ENCODE data around the gene HELQ. TPM values are rescaled to one million over a fixed set of nuclear protein-coding genes. Genes with fewer than 3 reads are reported as not detected.

Gene HELQ
- total and polyA plus RNA-seq, 10 of the 15 experiments (the other 5 are each of a cell fraction or from before 2014, with no cell fraction given): 4.5 to 13.3 (median 10.6) TPM

DNA sequence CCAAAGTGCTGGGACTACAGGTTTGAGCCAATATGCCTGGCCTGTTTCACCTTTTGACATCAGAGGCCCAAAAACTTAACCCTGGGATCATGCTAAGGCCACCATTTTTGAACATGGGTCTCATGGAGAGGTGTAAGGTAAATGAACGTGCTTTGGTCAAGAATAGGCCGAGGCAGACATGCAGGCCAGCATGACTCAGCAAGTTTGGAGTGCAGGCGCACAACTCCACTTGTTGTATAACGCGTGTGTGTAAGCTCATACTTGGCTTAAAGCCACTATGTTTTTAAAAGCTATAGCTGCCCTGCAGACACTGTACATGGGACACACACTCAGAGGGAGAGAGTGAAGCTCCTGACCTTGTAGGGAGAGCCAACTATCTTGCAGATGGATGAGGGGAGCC is 77.2 kb downstream of the HELQ start:
- ChIA-PET POLR2A (no interaction called here), RAD21 (ENCODE audit: unreplicated experiment) (no interaction called here), SMC1A (ENCODE audit: uncharacterized antibody, unreplicated experiment) (interaction anchor here (1.4 kb wide), 1 partner anchor 10 kb away, joined by 5 read pairs; no protein-coding TSS in a partner anchor), CTCF (interaction anchor here (0.7 kb wide), 1 partner anchor 949 kb away, joined by 3 read pairs; no protein-coding TSS in a partner anchor)
- H3K79me2 ChIP-seq (ENCODE audit: control insufficient read depth, insufficient read depth, low read length): no peaks in the 10 kb centered on the region
- no peaks in the 10 kb centered on the region for H3K36me3 ChIP-seq (ENCODE audit: control insufficient read depth in 2 of 2, insufficient read depth in 2 of 2, low read length in 1 of 2)
- peaks cover 9% of the 10 kb centered on the region; the same call in 2 of the 3 replicates for H3K9me3 ChIP-seq (replicated peaks; ENCODE audit: control insufficient read depth, insufficient read depth, low read length)
- H4K20me1 ChIP-seq (ENCODE audit: control insufficient read depth, insufficient read depth): no peaks in the 10 kb centered on the region
- no peaks in the 10 kb centered on the region for H3K4me1 ChIP-seq (ENCODE audit: control insufficient read depth, insufficient read depth, low read length)
- in situ Hi-C loops (cut with MboI) (no loop called here), intact Hi-C loops (cut with micrococcal nuclease; ENCODE audit: unreplicated experiment) (no loop called here)
- TF ChIP-seq, protein P1, sequence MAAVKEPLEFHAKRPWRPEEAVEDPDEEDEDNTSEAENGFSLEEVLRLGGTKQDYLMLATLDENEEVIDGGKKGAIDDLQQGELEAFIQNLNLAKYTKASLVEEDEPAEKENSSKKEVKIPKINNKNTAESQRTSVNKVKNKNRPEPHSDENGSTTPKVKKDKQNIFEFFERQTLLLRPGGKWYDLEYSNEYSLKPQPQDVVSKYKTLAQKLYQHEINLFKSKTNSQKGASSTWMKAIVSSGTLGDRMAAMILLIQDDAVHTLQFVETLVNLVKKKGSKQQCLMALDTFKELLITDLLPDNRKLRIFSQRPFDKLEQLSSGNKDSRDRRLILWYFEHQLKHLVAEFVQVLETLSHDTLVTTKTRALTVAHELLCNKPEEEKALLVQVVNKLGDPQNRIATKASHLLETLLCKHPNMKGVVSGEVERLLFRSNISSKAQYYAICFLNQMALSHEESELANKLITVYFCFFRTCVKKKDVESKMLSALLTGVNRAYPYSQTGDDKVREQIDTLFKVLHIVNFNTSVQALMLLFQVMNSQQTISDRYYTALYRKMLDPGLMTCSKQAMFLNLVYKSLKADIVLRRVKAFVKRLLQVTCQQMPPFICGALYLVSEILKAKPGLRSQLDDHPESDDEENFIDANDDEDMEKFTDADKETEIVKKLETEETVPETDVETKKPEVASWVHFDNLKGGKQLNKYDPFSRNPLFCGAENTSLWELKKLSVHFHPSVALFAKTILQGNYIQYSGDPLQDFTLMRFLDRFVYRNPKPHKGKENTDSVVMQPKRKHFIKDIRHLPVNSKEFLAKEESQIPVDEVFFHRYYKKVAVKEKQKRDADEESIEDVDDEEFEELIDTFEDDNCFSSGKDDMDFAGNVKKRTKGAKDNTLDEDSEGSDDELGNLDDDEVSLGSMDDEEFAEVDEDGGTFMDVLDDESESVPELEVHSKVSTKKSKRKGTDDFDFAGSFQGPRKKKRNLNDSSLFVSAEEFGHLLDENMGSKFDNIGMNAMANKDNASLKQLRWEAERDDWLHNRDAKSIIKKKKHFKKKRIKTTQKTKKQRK (IDR thresholded peaks at IDR 0.05; ENCODE audit: low read depth, low read length): peak; percentile 82
- TF ChIP-seq CBX5 (IDR thresholded peaks at IDR 0.05; ENCODE audit: low read depth) (peak; percentile 93; the same call in 1 of the 2 replicates), SMAD5 (IDR thresholded peaks at IDR 0.05; ENCODE audit: low read depth) (no peak)
- 58% methylated on average over 5 of the region's 5 CpGs for WGBS (ENCODE audit: insufficient coverage, insufficient replicate concordance, low lambda C conversion rate, missing lambda C conversion rate)
- H3K9ac ChIP-seq (ENCODE audit: control insufficient read depth, insufficient read depth, low read length): no peak overlapping the region
- FAIRE-seq: no peak
- no peak overlapping the region for H3K4me2 ChIP-seq (ENCODE audit: control insufficient read depth, insufficient read depth)
- no peak overlapping the region for H3K4me3 ChIP-seq
- no TSS peak for BruUV-seq (replicated peaks)
- H3K27ac ChIP-seq (ENCODE audit: control insufficient read depth, insufficient read depth): no peak overlapping the region
- no peak for DNase-seq (ENCODE audit: low read depth, low spot score)
- H3K27me3 ChIP-seq (replicated peaks in 1 of 2; ENCODE audit: control insufficient read depth in 2 of 2, insufficient read depth in 2 of 2, low read length in 1 of 2): no peaks in the 10 kb centered on the region
- ATAC-seq: no peak
- H2AFZ ChIP-seq (ENCODE audit: control insufficient read depth, low read depth, low read length): no peak overlapping the region

DNA sequence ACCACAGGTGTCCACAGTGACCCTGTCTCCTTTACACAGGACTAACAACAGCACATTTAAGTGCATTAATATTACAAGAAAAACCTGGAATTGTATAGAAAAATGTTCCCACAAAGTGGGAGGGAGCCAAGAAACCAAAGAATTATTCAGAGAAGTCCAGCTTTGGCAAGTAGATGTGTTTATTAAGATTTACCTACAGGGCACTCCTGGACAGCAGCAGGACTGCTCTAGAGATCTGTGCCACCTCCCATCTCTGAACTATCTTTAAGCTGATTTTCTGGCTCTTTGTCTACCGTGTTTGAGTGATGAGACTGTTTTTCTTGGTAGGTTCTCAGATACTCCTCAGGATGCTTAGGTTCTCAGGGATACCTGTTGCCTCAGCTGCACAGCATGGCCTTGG is 82.7 kb downstream of the HELQ start:
- ChIA-PET SMC1A (ENCODE audit: uncharacterized antibody, unreplicated experiment) (interaction anchor here (0.6 kb wide), 1 partner anchor 271 kb away, joined by 3 read pairs; no protein-coding TSS in a partner anchor), RAD21 (ENCODE audit: unreplicated experiment) (no interaction called here), CTCF (interaction anchor here (0.6 kb wide), 1 partner anchor 908 kb away, joined by 4 read pairs; no protein-coding TSS in a partner anchor), POLR2A (no interaction called here)
- H3K79me2 ChIP-seq (ENCODE audit: control insufficient read depth, insufficient read depth, low read length): no peaks in the 10 kb centered on the region
- intact Hi-C loops (cut with micrococcal nuclease; ENCODE audit: unreplicated experiment) (no loop called here), in situ Hi-C loops (cut with MboI) (no loop called here)
- no peaks in the 10 kb centered on the region for H3K36me3 ChIP-seq (ENCODE audit: control insufficient read depth in 2 of 2, insufficient read depth in 2 of 2, low read length in 1 of 2)
- H3K27ac ChIP-seq (ENCODE audit: control insufficient read depth, insufficient read depth): no peak overlapping the region
- H3K9me3 ChIP-seq (replicated peaks; ENCODE audit: control insufficient read depth, insufficient read depth, low read length): peaks cover 1% of the 10 kb centered on the region; the same call in 2 of the 3 replicates
- no peak overlapping the region for H3K4me3 ChIP-seq
- no peak overlapping the region for H3K9ac ChIP-seq (ENCODE audit: control insufficient read depth, insufficient read depth, low read length)
- no peaks in the 10 kb centered on the region for H3K27me3 ChIP-seq (replicated peaks in 1 of 2; ENCODE audit: control insufficient read depth in 2 of 2, insufficient read depth in 2 of 2, low read length in 1 of 2)
- H3K4me1 ChIP-seq (ENCODE audit: control insufficient read depth, insufficient read depth, low read length): no peaks in the 10 kb centered on the region
- no peak for FAIRE-seq
- H4K20me1 ChIP-seq (ENCODE audit: control insufficient read depth, insufficient read depth): no peaks in the 10 kb centered on the region
- no TSS peak for BruUV-seq (replicated peaks)
- no peak overlapping the region for H2AFZ ChIP-seq (ENCODE audit: control insufficient read depth, low read depth, low read length)
- H3K4me2 ChIP-seq (ENCODE audit: control insufficient read depth, insufficient read depth): no peak overlapping the region
- ATAC-seq: no peak
- no peak for DNase-seq (ENCODE audit: low read depth, low spot score)
- 0% methylated on average over 1 of the region's 1 CpG for WGBS (ENCODE audit: insufficient coverage, insufficient replicate concordance, low lambda C conversion rate, missing lambda C conversion rate)
- TF ChIP-seq GABPA (IDR thresholded peaks at IDR 0.05; ENCODE audit: low read depth) (no peak), SMAD1 (IDR thresholded peaks at IDR 0.05; ENCODE audit: low read depth, partially characterized antibody) (no peak), SUZ12 (IDR thresholded peaks at IDR 0.05; ENCODE audit: unreplicated experiment) (no peak), ATF7 (IDR thresholded peaks at IDR 0.05; ENCODE audit: low read depth) (no peak), EGR1 (IDR thresholded peaks at IDR 0.05; ENCODE audit: borderline replicate concordance in 1 of 2, low read depth in 2 of 2, low read length in 2 of 2) (no peak), JUNB (IDR thresholded peaks at IDR 0.05) (no peak), YY1 (IDR thresholded peaks at IDR 0.05; ENCODE audit: low read depth, low read length) (no peak)
- TF ChIP-seq, protein P2, sequence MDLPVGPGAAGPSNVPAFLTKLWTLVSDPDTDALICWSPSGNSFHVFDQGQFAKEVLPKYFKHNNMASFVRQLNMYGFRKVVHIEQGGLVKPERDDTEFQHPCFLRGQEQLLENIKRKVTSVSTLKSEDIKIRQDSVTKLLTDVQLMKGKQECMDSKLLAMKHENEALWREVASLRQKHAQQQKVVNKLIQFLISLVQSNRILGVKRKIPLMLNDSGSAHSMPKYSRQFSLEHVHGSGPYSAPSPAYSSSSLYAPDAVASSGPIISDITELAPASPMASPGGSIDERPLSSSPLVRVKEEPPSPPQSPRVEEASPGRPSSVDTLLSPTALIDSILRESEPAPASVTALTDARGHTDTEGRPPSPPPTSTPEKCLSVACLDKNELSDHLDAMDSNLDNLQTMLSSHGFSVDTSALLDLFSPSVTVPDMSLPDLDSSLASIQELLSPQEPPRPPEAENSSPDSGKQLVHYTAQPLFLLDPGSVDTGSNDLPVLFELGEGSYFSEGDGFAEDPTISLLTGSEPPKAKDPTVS (IDR thresholded peaks at IDR 0.05; ENCODE audit: low read depth, low read length): no peak
- TF ChIP-seq, protein P3, sequence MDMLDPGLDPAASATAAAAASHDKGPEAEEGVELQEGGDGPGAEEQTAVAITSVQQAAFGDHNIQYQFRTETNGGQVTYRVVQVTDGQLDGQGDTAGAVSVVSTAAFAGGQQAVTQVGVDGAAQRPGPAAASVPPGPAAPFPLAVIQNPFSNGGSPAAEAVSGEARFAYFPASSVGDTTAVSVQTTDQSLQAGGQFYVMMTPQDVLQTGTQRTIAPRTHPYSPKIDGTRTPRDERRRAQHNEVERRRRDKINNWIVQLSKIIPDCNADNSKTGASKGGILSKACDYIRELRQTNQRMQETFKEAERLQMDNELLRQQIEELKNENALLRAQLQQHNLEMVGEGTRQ (IDR thresholded peaks at IDR 0.05; ENCODE audit: borderline replicate concordance, low read depth, low read length): no peak
